NCI-H69 (cell line): ENCODE measurements around the gene ZNF407.

Experiments used
- DNase-seq: peaks from one replicate; lab custom pipeline; 2025; lab: John Stamatoyannopoulos, UW

Gene ZNF407

DNA sequence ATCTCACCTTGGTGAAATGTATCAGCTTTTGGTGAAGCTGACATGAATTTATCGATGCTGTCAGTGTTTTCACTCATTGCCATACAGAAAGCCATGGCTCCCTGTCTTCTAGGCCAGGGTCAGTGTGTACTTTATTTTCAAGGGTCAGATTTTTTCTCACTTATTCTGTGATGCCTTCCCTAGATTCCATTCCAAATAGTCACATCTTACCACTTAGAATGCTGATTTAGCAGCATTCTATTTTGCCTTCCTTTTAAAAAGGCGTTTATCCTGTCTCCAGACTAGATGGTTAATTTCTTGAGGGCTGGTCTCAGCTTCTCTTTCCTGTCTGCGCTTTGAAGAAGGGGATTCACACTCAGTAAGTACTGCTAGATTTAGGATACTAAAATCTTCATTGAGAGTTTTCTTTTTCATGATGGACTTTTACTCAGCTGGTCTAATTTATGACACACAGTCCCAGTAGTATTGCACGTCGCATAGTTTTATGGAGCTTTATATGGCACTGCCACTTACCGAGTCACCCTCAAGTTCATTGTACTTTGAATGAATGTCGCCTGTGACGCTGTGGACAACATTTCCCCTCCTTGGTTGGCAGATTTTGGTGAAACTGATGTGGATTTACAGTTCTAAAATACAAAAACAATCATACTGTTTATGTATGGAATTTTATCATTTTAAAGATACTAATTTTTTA lies 194.0 kb downstream of the ZNF407 start:
- DNase-seq, result no peak

DNA sequence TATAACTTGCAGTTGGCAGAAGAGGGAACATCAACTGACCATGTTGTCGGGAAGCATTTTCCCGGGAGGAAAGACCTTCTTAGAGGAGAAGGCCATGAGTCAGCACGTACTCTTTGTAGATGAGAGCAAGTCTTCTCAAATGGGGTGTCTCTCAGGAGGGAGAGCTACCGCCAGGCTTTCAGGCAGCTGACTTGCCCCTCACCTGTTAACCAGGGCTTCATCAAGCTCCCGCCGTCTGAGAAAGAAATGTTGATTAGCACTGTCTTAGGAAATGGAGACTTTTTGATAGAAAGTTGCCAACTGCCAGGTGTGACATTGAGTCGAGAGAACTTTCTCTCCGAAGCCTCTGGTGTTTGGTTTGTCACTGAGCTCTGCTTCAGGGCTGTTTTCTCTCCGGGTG lies 196.1 kb downstream of the ZNF407 start:
- no peak for DNase-seq

DNA sequence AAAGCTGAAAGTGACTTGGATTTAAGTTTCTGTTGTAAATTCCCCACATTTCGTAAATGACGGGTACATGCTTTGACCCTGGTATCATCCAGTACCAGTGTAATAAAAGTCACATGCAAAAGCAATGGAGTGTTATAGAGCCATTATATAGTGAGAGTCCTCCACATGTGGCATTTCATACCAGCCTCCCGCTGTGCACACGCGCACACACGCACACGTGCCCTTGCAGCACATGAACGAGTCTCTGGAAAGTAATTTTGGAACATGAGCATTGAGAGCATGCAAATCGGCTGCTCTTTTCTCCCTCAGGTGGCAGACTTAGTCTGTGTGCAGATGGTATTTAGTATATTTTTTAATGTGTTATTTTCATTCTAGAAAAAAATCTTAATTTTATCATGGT lies 198.1 kb downstream of the ZNF407 start:
- DNase-seq, result no peak

DNA sequence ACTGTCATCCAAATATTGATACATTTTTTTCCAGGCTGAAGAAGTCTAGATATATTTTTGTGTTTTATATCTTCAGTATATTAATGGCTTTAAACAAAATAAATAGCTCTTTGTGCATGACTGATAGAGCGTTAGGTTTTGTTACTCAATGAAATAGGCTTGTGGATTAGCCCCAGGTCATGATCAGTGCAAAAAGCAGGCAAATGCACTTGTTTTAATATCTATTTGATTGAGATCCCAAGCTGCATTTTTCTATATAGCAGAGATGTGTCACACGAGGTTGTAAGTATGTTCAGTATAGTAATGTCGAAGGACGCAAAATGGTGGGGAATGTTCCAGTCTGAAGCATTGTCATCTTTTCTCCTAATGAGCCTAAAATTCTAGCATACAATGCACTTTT lies 198.5 kb downstream of the ZNF407 start:
- no peak for DNase-seq

DNA sequence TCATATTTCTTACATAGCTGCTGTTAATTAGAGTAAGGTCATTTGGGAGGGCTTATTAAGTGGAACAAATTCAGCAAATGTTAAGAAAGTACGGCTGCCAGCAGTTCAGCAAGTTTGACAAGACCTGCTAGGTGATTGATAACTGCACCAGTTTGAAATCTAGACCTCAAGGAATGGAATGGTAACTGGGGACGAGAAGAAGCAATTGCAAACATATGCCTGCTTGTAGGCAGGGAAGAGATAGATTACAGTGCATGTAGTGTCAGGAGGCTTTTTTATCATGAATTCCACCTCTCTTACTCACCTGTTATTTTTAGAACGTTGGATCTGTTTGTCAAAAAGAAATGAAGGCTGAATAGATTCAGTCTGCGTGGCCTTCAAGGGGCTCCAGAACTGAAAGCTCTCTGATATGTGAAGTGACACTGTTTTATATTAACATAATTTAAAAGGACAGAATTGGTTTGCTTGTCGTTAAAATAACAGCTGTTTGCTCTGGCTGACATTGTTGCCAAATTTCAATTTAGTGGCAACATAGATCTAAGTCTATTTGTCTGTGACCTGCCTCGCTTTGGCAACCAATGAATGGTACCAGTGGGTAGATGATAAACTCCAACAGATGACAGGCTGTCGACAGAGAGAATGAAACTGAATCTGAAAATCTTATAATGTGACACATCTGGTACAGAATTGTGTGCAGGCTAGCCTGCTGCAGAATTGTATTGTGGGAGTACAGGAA lies 199.3 kb downstream of the ZNF407 start:
- DNase-seq, result peak; percentile 81

DNA sequence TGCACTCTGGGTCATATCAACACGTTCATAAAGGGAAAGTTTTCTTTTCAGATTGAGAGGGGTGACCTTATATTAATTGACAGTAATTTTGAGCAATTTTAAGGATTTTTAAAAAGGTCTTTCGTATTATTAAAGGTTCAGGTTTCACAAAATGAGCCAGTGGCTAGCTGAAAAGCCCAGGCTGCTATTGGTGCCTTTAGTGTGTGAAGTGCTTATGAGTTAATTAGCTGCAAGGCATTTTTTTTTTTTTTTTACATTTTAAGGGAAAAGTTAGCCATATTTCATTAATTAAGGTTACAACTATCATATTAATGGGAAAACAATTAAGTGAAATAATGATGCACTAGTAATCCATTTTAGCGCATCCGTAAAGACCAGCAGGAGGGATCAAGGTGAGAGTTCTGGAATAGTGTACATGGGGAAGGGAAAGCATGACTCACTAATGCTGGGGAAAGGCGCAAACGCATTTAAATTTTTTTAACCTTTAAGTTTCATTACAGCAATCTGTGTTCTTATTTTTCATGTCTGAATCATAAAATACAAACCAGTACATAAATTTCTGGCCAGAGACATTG lies 200.0 kb downstream of the ZNF407 start:
- peak; percentile 73 for DNase-seq

DNA sequence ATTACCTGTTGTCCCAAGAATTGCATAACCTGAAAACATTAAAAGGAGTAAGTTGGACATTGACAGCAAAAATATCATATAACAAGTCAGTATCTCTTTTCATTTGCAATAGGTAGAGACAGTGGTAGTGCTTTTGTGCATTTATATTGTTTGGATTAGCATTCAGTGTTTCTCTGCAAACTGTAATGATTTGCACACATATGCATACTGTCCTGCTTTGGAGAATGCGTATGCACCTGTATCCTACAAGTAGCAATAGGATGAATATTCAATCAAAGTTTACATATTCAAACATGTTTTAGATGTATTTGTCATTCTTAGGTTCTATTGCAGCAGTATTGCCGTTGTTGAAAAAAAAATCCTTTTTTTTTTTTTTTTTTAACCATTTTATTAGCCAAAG lies 201.9 kb downstream of the ZNF407 start:
- DNase-seq, result no peak

DNA sequence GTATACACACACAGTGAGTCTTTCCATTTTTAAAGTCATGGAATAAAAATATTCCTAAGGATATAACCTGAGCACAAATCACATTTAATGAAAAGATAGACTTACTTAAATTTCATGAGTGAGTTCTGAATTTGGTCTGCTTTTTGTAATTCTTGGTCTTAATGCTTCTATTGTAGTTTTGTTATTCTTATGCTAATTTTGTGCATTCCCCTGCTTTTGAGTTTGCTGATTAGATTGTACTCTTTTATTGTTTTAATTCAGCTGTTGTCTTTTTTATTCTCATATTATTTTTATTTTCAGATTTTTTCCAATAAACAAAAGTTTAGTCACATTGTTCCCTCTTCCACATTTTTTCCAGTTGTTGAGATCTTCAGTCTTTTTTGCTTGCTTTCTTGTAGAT lies 202.4 kb downstream of the ZNF407 start:
- no peak for DNase-seq

DNA sequence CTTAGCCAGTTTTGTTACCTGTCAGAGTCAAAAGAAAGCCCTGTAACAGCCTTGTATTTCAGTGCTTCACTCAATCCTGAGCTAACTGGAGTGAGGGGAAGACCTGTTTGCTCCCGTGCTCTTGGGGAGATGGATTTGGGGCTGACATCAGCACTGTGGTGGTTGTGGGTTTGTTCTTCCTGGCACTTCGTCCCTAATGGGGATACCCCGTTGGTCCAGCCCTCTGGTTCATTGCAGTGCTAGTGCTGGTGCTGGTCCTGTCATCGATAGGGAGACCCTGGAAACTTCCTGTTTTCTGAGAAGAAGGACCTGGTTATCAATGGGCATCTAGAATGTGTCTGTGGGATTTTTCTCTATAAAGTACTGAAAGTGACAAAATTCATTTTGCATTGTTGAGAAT lies 205.4 kb downstream of the ZNF407 start:
- DNase-seq, result no peak

DNA sequence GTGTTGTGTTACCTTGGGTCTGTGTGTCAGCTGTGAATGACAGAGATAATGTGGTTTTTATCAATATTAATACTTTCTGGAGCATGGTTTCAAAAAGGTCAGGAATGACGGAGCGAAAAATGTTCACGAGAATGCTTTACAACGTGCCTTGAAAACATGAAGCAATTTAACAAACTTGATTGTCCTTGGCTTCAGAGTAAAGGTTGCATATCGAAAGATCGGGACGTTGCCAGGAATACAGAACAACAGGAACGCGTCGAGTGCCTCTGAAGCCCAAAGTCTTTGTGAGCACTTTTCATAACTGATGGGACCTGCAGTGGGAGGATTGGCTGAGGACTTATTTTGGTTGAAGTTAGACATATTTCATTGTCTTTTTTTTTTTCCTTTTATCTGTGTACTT lies 206.1 kb downstream of the ZNF407 start:
- peak; percentile 28 for DNase-seq

DNA sequence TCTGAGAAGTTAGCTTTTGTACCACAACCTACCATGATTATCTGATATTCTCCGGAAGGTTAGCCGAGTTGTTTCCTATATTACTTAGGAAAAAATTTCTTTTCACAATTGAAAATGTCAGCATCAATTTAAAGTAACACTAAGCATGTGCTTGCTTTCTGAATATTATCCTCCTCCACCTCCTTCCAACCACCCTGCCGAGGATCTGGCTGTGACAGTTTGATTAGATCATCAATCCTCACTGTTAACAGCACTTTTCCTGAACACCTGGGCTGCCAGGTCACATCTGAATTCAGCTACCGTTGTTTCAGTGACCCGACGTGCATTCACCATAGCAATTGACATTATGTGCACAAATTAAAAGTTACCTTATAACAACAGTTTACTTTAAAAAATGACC lies 207.0 kb downstream of the ZNF407 start:
- peak; percentile 99 for DNase-seq

DNA sequence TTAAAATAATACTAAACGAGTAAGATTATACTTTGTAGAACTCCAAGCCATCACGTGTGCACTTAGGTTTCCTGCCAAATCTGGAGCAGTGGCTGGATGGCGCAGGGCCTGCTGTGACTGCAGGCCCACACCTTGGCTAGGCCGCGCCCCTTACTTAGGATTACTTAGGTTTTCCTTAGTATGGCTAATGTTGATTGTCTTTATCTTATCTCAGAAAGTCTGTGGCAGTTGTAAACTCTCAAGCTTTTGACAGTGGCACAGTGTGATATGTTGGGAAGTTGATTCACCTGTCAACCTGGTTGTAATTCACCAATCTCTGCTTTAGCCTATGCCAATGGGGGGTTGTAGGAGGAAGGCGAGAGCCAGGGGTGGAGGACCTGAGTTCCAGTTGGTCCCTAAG lies 208.4 kb downstream of the ZNF407 start:
- peak; percentile 70 for DNase-seq

DNA sequence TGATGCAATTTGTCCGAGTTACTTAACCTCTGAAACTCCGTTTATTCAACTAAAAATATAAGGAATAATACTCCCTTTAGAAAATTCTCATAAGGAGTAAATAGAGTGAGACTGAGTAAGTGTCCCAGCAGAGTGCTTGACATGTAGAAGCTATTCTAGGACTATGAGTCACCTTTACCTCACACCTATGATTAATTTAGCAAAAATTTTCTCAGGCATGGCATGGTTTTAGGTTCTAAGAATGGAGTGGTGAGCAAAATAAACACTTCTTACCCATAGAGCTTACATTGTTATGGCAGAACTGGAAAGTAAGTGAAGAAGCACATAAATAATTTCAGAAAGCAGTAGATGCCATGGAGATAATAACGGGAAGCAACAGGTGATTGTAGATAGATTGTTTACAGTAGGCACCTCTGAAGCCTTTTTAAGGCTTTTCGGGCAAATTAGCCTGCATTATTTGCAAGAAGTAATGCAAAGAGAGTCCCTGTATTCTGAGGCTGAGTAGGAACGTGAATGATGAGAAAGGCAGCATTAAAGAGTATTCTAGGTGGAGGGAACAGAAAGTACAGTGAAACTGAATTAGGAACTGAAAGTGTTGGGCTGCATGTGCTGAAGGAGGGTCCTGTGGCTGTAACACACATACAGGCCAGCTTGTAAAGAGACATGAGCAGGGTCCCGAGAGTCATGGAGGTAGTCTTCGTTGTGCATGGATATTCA lies 209.2 kb downstream of the ZNF407 start:
- peak; percentile 73 for DNase-seq

DNA sequence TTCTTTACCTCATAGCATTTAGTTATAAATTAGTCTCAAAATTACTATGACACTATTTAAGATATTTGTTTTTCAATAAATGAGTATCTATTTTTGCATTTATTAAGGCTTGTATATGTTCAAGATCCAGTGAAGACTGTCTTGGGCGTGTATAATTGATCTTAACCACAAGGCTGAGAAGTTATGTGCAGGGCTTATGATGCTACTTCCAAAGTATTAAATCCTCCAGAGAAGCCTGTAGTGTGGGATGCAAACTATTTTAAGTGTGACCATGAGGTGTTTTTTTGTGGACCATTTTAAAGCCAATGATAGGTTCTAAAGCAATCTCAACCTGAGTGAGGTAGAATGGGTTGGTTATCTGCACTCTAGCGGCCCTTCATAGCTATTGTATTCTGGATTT lies 219.9 kb downstream of the ZNF407 start:
- no peak for DNase-seq

DNA sequence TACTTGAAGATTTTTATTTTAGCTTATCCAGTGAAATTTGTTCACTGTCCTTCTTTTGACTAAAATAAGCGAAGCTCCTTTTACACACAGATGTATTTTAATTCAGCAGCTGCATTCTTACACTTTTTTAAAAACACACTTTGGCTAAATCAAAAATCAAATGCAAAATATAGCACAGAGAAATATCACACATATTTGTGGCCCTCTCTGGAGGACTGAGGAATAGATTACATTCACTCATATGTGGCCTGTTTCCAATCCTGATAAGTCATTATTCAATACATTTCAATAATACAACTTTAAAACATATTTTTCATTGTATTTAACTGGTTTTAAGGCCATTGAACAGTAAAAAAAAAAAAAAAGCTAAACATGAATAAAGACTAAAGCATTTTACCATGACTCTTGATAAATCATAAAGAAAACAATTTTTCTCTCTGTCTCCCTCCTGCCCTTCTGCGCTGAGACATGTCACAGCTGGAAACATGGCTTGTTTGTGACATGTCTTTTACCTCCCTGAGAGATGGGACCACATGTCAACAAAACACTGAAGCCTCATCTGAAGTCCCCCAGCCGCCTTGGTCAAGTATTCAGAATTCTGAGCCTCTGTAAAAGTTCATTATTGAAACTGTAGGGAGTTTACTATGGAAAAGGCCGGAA lies 221.0 kb downstream of the ZNF407 start:
- DNase-seq, result no peak

DNA sequence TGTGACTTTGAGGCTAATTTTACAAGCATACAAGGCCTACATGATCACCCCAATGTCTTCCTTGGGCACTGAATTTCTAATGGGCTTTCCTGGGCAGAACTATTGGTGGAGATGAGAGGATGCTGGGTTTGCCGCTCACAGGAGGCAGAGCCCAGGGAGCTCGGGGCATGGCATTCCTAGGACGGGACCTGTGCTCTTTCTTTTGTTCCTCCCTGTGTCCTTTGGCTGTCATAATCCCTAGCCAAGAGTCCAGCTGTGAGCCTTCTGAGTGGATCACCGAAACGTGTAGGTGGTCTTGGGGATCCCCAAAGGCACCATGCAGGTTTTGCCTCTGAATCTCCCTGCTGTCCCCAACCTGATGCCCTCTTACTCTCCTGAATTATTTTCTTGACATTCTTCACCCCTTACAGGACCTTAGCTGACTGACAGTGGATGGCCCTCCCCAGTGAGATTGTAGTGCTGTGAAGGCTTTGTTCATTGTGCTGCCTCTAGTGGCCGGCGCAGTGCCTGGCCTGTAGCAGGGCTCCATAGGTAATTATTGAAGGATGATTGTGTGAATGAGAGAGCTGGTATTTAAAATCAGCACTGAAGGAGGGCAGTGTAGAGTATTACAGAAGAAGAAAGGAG lies 221.9 kb downstream of the ZNF407 start:
- DNase-seq, result peak; percentile 75

DNA sequence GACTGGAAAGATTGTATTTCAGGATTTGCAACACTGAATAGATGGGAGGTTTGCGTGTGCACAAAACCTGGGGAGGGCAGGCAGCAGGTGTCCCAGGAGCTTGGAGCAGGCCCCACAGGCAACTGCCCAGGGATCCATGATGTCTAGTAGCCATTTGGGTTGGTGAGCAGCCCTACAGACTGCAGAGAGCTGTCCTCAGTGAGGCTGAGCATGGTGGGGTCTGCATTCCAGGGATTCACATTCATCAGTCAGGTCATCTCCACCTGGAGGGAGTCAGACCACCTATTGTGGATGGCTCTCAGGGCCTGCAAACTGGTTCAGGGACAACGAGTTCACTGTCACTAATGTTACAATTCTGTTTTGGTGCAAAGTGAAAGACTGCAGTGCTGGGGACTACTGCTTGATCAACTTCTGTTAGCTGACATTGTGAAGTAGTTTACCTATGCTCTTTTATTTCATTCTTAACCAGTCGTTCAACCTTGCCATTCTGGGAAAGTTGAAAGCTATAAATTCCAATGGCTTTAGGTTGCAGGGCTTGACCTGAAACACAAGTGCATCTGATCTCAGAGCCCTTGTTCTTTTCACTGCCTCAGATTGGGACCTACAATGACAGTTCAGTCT lies 222.6 kb downstream of the ZNF407 start:
- no peak for DNase-seq

DNA sequence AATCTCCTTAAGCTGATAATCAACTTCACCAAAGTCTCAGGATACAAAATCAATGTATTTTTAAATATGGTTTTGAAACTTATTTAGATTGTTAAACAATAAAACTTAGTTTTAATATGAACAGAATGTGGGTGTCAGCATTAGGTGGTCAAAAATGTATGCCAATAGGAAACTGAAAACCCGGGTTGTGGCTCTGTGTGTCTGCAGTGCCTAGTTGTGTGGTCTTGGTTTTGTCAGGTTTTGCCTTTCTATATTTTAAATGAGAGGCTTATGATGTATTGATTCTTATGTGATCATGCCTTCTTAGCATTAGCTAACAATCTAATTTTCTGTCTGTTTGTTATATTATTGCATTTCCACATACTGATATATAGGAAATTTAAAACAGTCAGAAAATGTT lies 227.8 kb downstream of the ZNF407 start:
- no peak for DNase-seq

DNA sequence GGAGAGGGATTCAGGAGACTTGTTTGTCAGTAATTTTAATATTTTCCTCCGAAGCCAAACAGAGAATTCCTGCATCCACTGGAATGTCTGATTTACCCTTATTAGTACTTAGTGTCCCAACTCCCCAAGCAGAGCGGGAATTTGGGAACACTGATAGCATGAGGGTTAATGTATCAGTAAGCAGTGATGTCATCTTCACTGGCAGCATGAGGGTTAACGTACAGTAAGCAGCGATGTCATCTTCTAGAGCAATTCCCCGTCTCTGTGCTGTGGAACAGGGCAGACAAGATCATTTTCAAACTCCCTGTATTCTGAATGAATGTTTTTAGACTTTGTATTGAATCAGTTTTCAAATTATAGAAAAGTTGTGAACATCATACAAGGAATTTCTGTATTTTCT lies 228.9 kb downstream of the ZNF407 start:
- no peak for DNase-seq

DNA sequence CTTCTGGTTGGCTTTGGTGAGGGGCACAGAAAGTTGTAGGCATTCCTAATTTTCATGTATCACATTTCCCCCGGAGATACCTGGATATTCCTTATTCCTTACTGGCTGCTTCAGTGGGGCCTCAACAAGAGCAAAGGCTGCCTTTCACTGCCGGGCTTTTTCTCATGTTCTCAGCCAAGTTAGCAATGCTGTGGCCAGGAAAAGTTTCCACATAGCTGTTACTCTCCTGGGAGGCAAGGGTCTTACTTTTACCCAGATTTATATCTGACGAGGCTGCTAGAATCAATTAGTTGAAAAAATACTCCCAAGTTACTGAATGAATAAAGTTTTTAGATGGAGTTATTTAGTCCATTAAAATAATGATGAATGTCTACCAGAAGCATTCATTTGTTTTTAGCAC lies 230.5 kb downstream of the ZNF407 start:
- DNase-seq, result no peak

DNA sequence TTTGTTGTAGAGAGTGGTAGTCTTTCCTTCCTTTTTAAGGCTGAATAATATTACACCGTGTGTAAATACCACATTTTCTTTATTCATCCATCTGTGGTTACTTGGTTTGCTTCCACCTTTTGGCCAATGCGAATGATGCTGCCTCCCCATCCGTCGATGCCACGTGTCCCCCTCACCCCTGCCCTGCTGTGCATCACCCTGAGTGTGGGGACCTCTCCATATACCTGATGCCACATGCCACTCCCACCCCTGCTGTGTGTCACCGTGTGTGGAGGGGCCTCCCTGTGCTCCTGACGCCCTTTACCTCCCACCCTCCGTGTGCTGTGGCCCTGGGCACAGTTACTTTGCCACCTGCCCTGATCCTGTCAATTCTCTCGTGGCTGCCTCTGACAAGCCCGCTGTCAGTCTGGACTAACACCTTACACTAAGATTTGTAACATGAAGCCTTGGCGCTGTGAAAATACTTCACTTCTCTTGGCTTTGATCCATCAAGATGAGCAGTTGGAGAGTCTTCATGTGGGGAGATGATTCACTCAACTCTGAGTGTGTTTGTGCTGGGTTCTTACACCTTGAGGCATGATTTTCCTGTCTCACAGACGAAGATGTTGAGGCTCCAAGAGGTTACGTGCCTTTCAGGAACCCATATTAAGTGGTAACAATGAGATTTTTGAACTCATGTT lies 234.0 kb downstream of the ZNF407 start:
- DNase-seq, result no peak
